Neural progenitor cell (in vitro differentiated cells): Measurements from ENCODE around the gene TCEAL1.

Experiments used
- CTCF ChIP-seq: fragments of 200-600 bp; sonication (generic); IDR thresholded peaks from 2 replicates; pipeline ENCODE4 v1.5.1; 2017; ENCODE audit warnings: antibody characterized with exemption, mild to moderate bottlenecking
- EZH2 ChIP-seq: fragments of 200-600 bp; sonication (generic); IDR thresholded peaks from 2 replicates; pipeline ENCODE4 v1.6.1; 2017; ENCODE audit warnings: antibody characterized with exemption, mild to moderate bottlenecking, moderate library complexity

- peak; percentile 59 for TF ChIP-seq CTCF
- no peak for TF ChIP-seq EZH2
Measured at GRCh38 chrX:103629318-103630170, 769 bp downstream of the TCEAL1 start.
